Caco-2 (cell line): ENCODE results near the gene NCOA6. TPM values are rescaled to one million over a fixed set of nuclear protein-coding genes. Genes with fewer than 3 reads are reported as not detected.
"Not testable (repeated sequence)": the region's sequence is repeated elsewhere in the genome, so short reads cannot be mapped to it uniquely, and the experiment has no call there.

Experiments used
- BruUV-seq: library from RNA; stranded (reverse); fragments of 400-500 nt; replicated peaks from 2 replicates; lab custom pipeline; 2021; lab: Mats Ljungman, UMichigan
- CTCF ChIA-PET: fragments of 300-600 bp; sonication (Branson Sonifier 250); formaldehyde crosslinking; loops from one replicate; lab custom pipeline; 2022; ENCODE audit warnings: antibody characterized with exemption; lab: Charles Lee
- POLR2A ChIA-PET: fragments of 300-600 bp; sonication (Branson Sonifier 250); formaldehyde crosslinking; loops from one replicate; lab custom pipeline; 2022; ENCODE audit warnings: antibody characterized with exemption; lab: Charles Lee
- DNase-seq, 2 experiments: peaks; one replicate each; pipeline versions ENCODE4 v3.0.0 to v3.0.0-alpha.2; 2020 to 2022
- H3K27me3 ChIP-seq: replicated peaks from 2 replicates; pipeline ENCODE4 v1.6.0; 2011; ENCODE audit warnings: low read length; ENCODE audit not compliant: control insufficient read depth, insufficient read depth
- H3K36me3 ChIP-seq: 2 replicates; pipeline ENCODE4 v1.5.1; 2011; ENCODE audit warnings: low read length; ENCODE audit not compliant: control insufficient read depth, insufficient read depth
- H3K4me1 ChIP-seq: fragments of 250-450 bp; sonication (Bioruptor Pico); 2 replicates; pipeline ENCODE4 v1.5.1; 2020; ENCODE audit warnings: mild to moderate bottlenecking
- H3K4me3 ChIP-seq: 2 replicates; pipeline ENCODE4 v1.5.1; 2011; ENCODE audit warnings: low read depth, mild to moderate bottlenecking, control low read depth, low read length
- H3K9me3 ChIP-seq: fragments of 250-450 bp; sonication (Bioruptor Pico); 2 replicates; pipeline ENCODE4 v1.5.1; 2020; ENCODE audit warnings: mild to moderate bottlenecking, moderate library complexity
- H3K27ac Mint-ChIP-seq: one replicate; pipeline ENCODE4 v1.8.0; 2022; ENCODE audit warnings: mixed read lengths; ENCODE audit not compliant: unreplicated experiment
- H3K27me3 Mint-ChIP-seq: one replicate; pipeline ENCODE4 v1.8.0; 2022; ENCODE audit warnings: mixed read lengths; ENCODE audit not compliant: insufficient read depth, unreplicated experiment
- H3K36me3 Mint-ChIP-seq: one replicate; pipeline ENCODE4 v1.8.0; 2022; ENCODE audit warnings: mild to moderate bottlenecking, mixed read lengths; ENCODE audit not compliant: insufficient read depth, unreplicated experiment
- H3K4me1 Mint-ChIP-seq: one replicate; pipeline ENCODE4 v1.8.0; 2022; ENCODE audit warnings: low read depth, mixed read lengths; ENCODE audit not compliant: unreplicated experiment
- H3K4me3 Mint-ChIP-seq: one replicate; pipeline ENCODE4 v1.8.0; 2022; ENCODE audit warnings: mild to moderate bottlenecking, moderate library complexity, mixed read lengths; ENCODE audit not compliant: unreplicated experiment
- H3K9me3 Mint-ChIP-seq: one replicate; pipeline ENCODE4 v1.8.0; 2022; ENCODE audit warnings: mixed read lengths; ENCODE audit not compliant: unreplicated experiment
- CTCF ChIP-seq, 2 experiments: fragments of 200-600 bp in 1 of 2; IDR thresholded peaks; 1 replicate in 1 of 2; 2 replicates in 1 of 2; pipeline versions ENCODE4 v1.5.1 to v1.8.0; 2011 to 2022; ENCODE audit warnings: antibody characterized with exemption in 1 of 2, control low read depth in 1 of 2, inconsistent platforms in 1 of 2, low read depth in 1 of 2, low read length in 1 of 2, mild to moderate bottlenecking in 1 of 2, moderate library complexity in 1 of 2; ENCODE audit not compliant: insufficient read depth in 1 of 2, severe bottlenecking in 1 of 2, unreplicated experiment in 1 of 2
- intact Hi-C: fragments of 100-400 bp; cut with micrococcal nuclease; formaldehyde crosslinking; loops from one replicate; pipeline ENCODE4 v1.10.0; 2022; ENCODE audit not compliant: unreplicated experiment
- total RNA-seq: library from RNA; stranded (reverse); gene quantifications from 2 replicates; pipeline ENCODE4 v1.2.3, GENCODE V29; 2022

NCOA6 gene
- total RNA-seq, 1 experiment from 2014 or later, result 65.1 TPM

GRCh38 chr20:34716921-34717229 lies 108.6 kb downstream of the NCOA6 start:
- no TSS peak for BruUV-seq
- no peak overlapping the region for H3K4me3 ChIP-seq
- H3K27me3 Mint-ChIP-seq, result no peaks in the 10 kb centered on the region
- no peaks in the 10 kb centered on the region for H3K9me3 Mint-ChIP-seq
- POLR2A ChIA-PET, result interaction anchor here (1.0 kb wide), 1 partner anchor 13 kb away, joined by 3 read pairs; the partner anchor contains the start of gene TP53INP2
- TF ChIP-seq CTCF (IDR thresholded peaks at IDR 0.05; ENCODE audit: insufficient read depth in 1 of 2, low read depth in 1 of 2, low read length in 1 of 2, severe bottlenecking in 1 of 2, unreplicated experiment in 1 of 2), result no peak
- H3K4me1 ChIP-seq, result peaks cover 19% of the 10 kb centered on the region; the same call in 1 of the 2 replicates
- intact Hi-C loops, result no loop called here
- peaks cover 87% of the 10 kb centered on the region for H3K36me3 Mint-ChIP-seq
- no peak overlapping the region for H3K4me3 Mint-ChIP-seq
- no peak for DNase-seq
- H3K9me3 ChIP-seq, result no peaks in the 10 kb centered on the region
- no peak overlapping the region for H3K27ac Mint-ChIP-seq
- CTCF ChIA-PET, result no interaction called here
- no peaks in the 10 kb centered on the region for H3K27me3 ChIP-seq
- H3K36me3 ChIP-seq, result peaks cover 1% of the 10 kb centered on the region; the same call in 1 of the 2 replicates
- peaks cover 9% of the 10 kb centered on the region for H3K4me1 Mint-ChIP-seq

- intact Hi-C loops, result no loop called here
- peaks cover 14% of the 10 kb centered on the region for H3K4me1 Mint-ChIP-seq
- no peak overlapping the region for H3K4me3 ChIP-seq
- no peak for TF ChIP-seq CTCF (IDR thresholded peaks at IDR 0.05; ENCODE audit: insufficient read depth in 1 of 2, low read depth in 1 of 2, low read length in 1 of 2, severe bottlenecking in 1 of 2, unreplicated experiment in 1 of 2)
- POLR2A ChIA-PET, result no interaction called here
- H3K9me3 ChIP-seq, result no peaks in the 10 kb centered on the region
- no peaks in the 10 kb centered on the region for H3K27me3 Mint-ChIP-seq
- H3K36me3 ChIP-seq, result peaks cover 1% of the 10 kb centered on the region; the same call in 1 of the 2 replicates
- no peak overlapping the region for H3K27ac Mint-ChIP-seq
- peaks cover 23% of the 10 kb centered on the region; the same call in 1 of the 2 replicates for H3K4me1 ChIP-seq
- H3K9me3 Mint-ChIP-seq, result no peaks in the 10 kb centered on the region
- CTCF ChIA-PET, result no interaction called here
- no peak for DNase-seq
- BruUV-seq, result no TSS peak
- H3K27me3 ChIP-seq, result no peaks in the 10 kb centered on the region
- no peak overlapping the region for H3K4me3 Mint-ChIP-seq
- peaks cover 88% of the 10 kb centered on the region for H3K36me3 Mint-ChIP-seq
These were observed 110.1 kb downstream of the NCOA6 start for GRCh38 chr20:34715384-34715783.

GRCh38 chr20:34713944-34714515 lies 111.4 kb downstream of the NCOA6 start:
- H3K4me3 Mint-ChIP-seq, H3K9me3 Mint-ChIP-seq, DNase-seq, H3K27me3 ChIP-seq, BruUV-seq, H3K4me3 ChIP-seq, H3K9me3 ChIP-seq, intact Hi-C loops, H3K36me3 ChIP-seq, POLR2A ChIA-PET, H3K27me3 Mint-ChIP-seq, H3K27ac Mint-ChIP-seq: not testable (repeated sequence)
- H3K4me1 Mint-ChIP-seq, result peaks cover 15% of the 10 kb centered on the region
- CTCF ChIA-PET, result interaction anchor here (2.1 kb wide), 1 partner anchor 56 kb away, joined by 5 read pairs; no protein-coding TSS in a partner anchor
- H3K4me1 ChIP-seq, result peaks cover 20% of the 10 kb centered on the region; the same call in 1 of the 2 replicates
- H3K36me3 Mint-ChIP-seq, result peaks cover 88% of the 10 kb centered on the region
